K562 (cell line): ENCODE results near the gene GRK3. TPM values are rescaled to one million over a fixed set of nuclear protein-coding genes. Genes with fewer than 3 reads are reported as not detected.
"Not testable (repeated sequence)": the region's sequence is repeated elsewhere in the genome, so short reads cannot be mapped to it uniquely, and the experiment has no call there.

Experiments
- ATAC-seq: fragments of 200-7000 bp; cut with Tn5 transposase; 3 replicates; pipeline ENCODE4 v1.9.1; 2020; ENCODE audit warnings: moderate library complexity
- BruUV-seq: library from RNA; stranded (reverse); fragments of 400-500 nt; replicated peaks from 2 replicates; lab custom pipeline; 2021; lab: Mats Ljungman, UMichigan
- CTCF ChIA-PET: fragments of 300-600 bp; formaldehyde crosslinking; extraction: SDS; loops from one replicate; lab custom pipeline; 2021; ENCODE audit warnings: low intra/inter-chr PET ratio; lab: Yijun Ruan, JAX
- POLR2A ChIA-PET: fragments of 300-600, 350-650 bp; sonication (Branson Sonifier 250); formaldehyde crosslinking; extraction: SDS; loops from one replicate; lab custom pipeline; 2021; ENCODE audit warnings: antibody characterized with exemption, inconsistent platforms; lab: Yijun Ruan, JAX
- DNase-seq, 4 experiments: peaks; one replicate each; pipeline versions ENCODE4 v3.0.0 to v3.0.0-alpha.2; 2011 to 2018; ENCODE audit warnings: low spot score in 3 of 4, mixed read lengths in 3 of 4; ENCODE audit errors: extremely low read depth in 1 of 4
- FAIRE-seq: peaks from 2 replicates; lab custom pipeline; 2011; peaks lifted over from hg19 to GRCh38; lab: Jason Lieb, UNC
- H2AFZ ChIP-seq: 2 replicates; pipeline ENCODE4 v1.6.0; 2011; ENCODE audit warnings: low read depth, low read length, control low read depth, inconsistent platforms
- H3K27ac ChIP-seq: fragments of 200-600 bp; 3 replicates; pipeline ENCODE4 v1.8.0; 2011; ENCODE audit warnings: low read depth, mild to moderate bottlenecking, control low read depth, inconsistent platforms, low read length, moderate library complexity, mixed read lengths; ENCODE audit errors: extremely low read depth
- H3K27me3 ChIP-seq, 2 experiments: fragments of 300-600 bp in 1 of 2; 2 replicates in 1 of 2; 3 replicates in 1 of 2; pipeline versions ENCODE4 v1.6.0 to v1.8.0; 2011; ENCODE audit warnings: inconsistent platforms in 2 of 2, low read length in 2 of 2, mild to moderate bottlenecking in 1 of 2, mixed read lengths in 1 of 2, moderate library complexity in 1 of 2; ENCODE audit not compliant: control insufficient read depth in 2 of 2, insufficient read depth in 2 of 2
- H3K36me3 ChIP-seq: fragments of 300-600 bp; 3 replicates; pipeline ENCODE4 v1.8.0; 2011; ENCODE audit warnings: mild to moderate bottlenecking, low read length, inconsistent platforms; ENCODE audit not compliant: control insufficient read depth, insufficient read depth
- H3K4me1 ChIP-seq, 2 experiments: fragments of 200-600 bp in 1 of 2; replicated peaks in 1 of 2; 2 replicates in 1 of 2; 3 replicates in 1 of 2; pipeline versions ENCODE4 v1.5.1 to v1.8.0; 2011; ENCODE audit warnings: inconsistent platforms in 2 of 2, low read length in 2 of 2, mild to moderate bottlenecking in 1 of 2, mixed read lengths in 1 of 2, moderate library complexity in 1 of 2; ENCODE audit not compliant: control insufficient read depth in 2 of 2, insufficient read depth in 2 of 2
- H3K4me2 ChIP-seq: 2 replicates; pipeline ENCODE4 v1.6.1; 2011; ENCODE audit warnings: low read length, control low read depth, inconsistent platforms, mixed read lengths; ENCODE audit not compliant: insufficient read depth
- H3K4me3 ChIP-seq: fragments of 200-600 bp; sonication (generic), shearing (Covaris generic); 2 replicates; pipeline ENCODE4 v1.5.1; 2016; ENCODE audit warnings: control low read depth, inconsistent platforms
- H3K79me2 ChIP-seq: fragments of 200-600 bp; 3 replicates; pipeline ENCODE4 v1.8.0; 2011; ENCODE audit warnings: low read length, inconsistent platforms; ENCODE audit not compliant: control insufficient read depth, insufficient read depth
- H3K9ac ChIP-seq, 2 experiments: 2 replicates each; pipeline versions ENCODE4 v1.6.0 to v1.6.1; 2011; ENCODE audit warnings: low read depth in 2 of 2, low read length in 2 of 2, control low read depth in 1 of 2, inconsistent platforms in 1 of 2, mild to moderate bottlenecking in 1 of 2, mixed read lengths in 1 of 2; ENCODE audit not compliant: insufficient read depth in 1 of 2
- H3K9me1 ChIP-seq: one replicate; pipeline ENCODE4 v1.6.0; 2011; ENCODE audit warnings: inconsistent platforms, mild to moderate bottlenecking, low read length, moderate library complexity; ENCODE audit not compliant: control insufficient read depth, insufficient read depth
- H3K9me3 ChIP-seq: replicated peaks from 2 replicates; pipeline ENCODE4 v1.5.1; 2011; ENCODE audit warnings: low read depth, low read length, inconsistent platforms; ENCODE audit not compliant: control insufficient read depth, insufficient read depth
- H4K20me1 ChIP-seq: replicated peaks from 2 replicates; pipeline ENCODE4 v1.6.1; 2011; ENCODE audit warnings: low read length, inconsistent platforms, mixed read lengths; ENCODE audit not compliant: control insufficient read depth, insufficient read depth
- HIVEP1 ChIP-seq: fragments of 250-450 bp; sonication (Bioruptor Pico); IDR thresholded peaks from 2 replicates; pipeline ENCODE4 v1.4.0; 2020; ENCODE audit warnings: mild to moderate bottlenecking
- HMG20A ChIP-seq: fragments of 450-650 bp; formaldehyde crosslinking; conservative IDR thresholded peaks from 2 replicates; pipeline ENCODE4 v1.4.0; 2020; ENCODE audit warnings: mild to moderate bottlenecking, mixed read lengths
- NFATC3 ChIP-seq: fragments of 450-650 bp; IDR thresholded peaks from 2 replicates; pipeline ENCODE4 v1.6.1; 2017; ENCODE audit warnings: mild to moderate bottlenecking
- NFIC ChIP-seq: fragments of 450-650 bp; IDR thresholded peaks from 2 replicates; pipeline ENCODE4 v1.6.1; 2017; ENCODE audit warnings: mild to moderate bottlenecking, inconsistent platforms
- PHB ChIP-seq: fragments of 250-450 bp; sonication (Bioruptor Pico); IDR thresholded peaks from 2 replicates; pipeline ENCODE4 v1.5.0; 2021
- RAD21 ChIP-seq, 2 experiments: fragments of 250-450 bp in 1 of 2; fragments of 450-650 bp in 1 of 2; sonication (Bioruptor Pico) in 1 of 2; formaldehyde crosslinking in 1 of 2; IDR thresholded peaks in 1 of 2; conservative IDR thresholded peaks in 1 of 2; 2 replicates each; pipeline versions ENCODE4 v1.4.0 to v1.8.0; 2020 to 2022; ENCODE audit warnings: mild to moderate bottlenecking in 2 of 2, moderate library complexity in 1 of 2
- RB1 ChIP-seq: fragments of 450-650 bp; IDR thresholded peaks from 2 replicates; pipeline ENCODE4 v1.6.1; 2017; ENCODE audit warnings: low read depth, mild to moderate bottlenecking
- SREBF1 ChIP-seq: fragments of 150-350 bp; IDR thresholded peaks from 2 replicates; pipeline ENCODE4 v1.6.1; 2014; ENCODE audit warnings: antibody characterized with exemption, low read depth, low read length, borderline replicate concordance
- STAT6 ChIP-seq: sonication (generic); formaldehyde crosslinking; IDR thresholded peaks from 2 replicates; pipeline ENCODE4 v1.8.1; 2023; ENCODE audit warnings: mild to moderate bottlenecking, missing genetic modification reagents
- ZBTB1 ChIP-seq: sonication (generic); formaldehyde crosslinking; IDR thresholded peaks from 2 replicates; pipeline ENCODE4 v1.8.1; 2023; ENCODE audit warnings: missing genetic modification reagents, low read depth, mild to moderate bottlenecking, borderline replicate concordance
- ZNF146 ChIP-seq: IDR thresholded peaks from one replicate; pipeline ENCODE4 v1.6.1; 2018; ENCODE audit warnings: missing compliant biosample characterization; ENCODE audit not compliant: unreplicated experiment
- ZNF224 ChIP-seq: sonication (generic); formaldehyde crosslinking; IDR thresholded peaks from 2 replicates; pipeline ENCODE4 v1.8.0; 2022; ENCODE audit warnings: mild to moderate bottlenecking, missing genetic modification reagents
- WGBS: fragments of 100-300 bp; shearing (Covaris generic); methylation state at CpG from one replicate; pipeline ENCODE4 v1.1.6; 2016; ENCODE audit warnings: low coverage, mixed read lengths; ENCODE audit not compliant: insufficient coverage; ENCODE audit errors: missing lambda C conversion rate; 5-methylcytosine and 5-hydroxymethylcytosine counted together
- in situ Hi-C: fragments of 300-500 bp; cut with MboI; formaldehyde crosslinking; loops from 4 replicates; pipeline ENCODE4 v1.15.0; 2018; ENCODE audit warnings: inconsistent platforms, mixed read lengths
- intact Hi-C: fragments of 100-400 bp; cut with micrococcal nuclease; formaldehyde crosslinking; loops from 2 replicates; pipeline ENCODE4 v1.14.2; 2022
- polyA plus RNA-seq, 8 experiments: library from polyadenylated mRNA; depleted of rRNA in 4 of 8; stranded (reverse) in 5 of 8; unstranded in 3 of 8; fragments of >200 nt; fragmentation: Nextera tagmentation in 2 of 8; fragmentation: Illumina TruSeq in 1 of 8; extraction: Ambion mirVana in 2 of 8; extraction: Trizol in 1 of 8; gene quantifications; 2 replicates each; pipeline versions ENCODE4 v1.2.1 to v1.2.3, GENCODE V29; 2011 to 2014; ENCODE audit warnings: inconsistent platforms in 1 of 8, missing spikeins in 1 of 8
- total RNA-seq, 7 experiments: library from RNA; depleted of rRNA in 6 of 7; stranded (reverse); fragments of >200 nt in 6 of 7; fragmentation: Illumina TruSeq in 2 of 7; extraction: Trizol in 2 of 7; gene quantifications; 2 replicates each; pipeline versions ENCODE4 v1.2.1 to v1.2.3, GENCODE V29; 2011 to 2021; ENCODE audit warnings: low replicate concordance in 1 of 7
- TF ChIP-seq, protein P1 (sequence below): sonication (generic); formaldehyde crosslinking; IDR thresholded peaks from 2 replicates; pipeline ENCODE4 v1.5.0; 2020; ENCODE audit warnings: missing genetic modification reagents

GRK3 gene
- total and polyA plus RNA-seq, 9 of the 15 experiments (the other 6 are each of a cell fraction or from before 2014, with no cell fraction given): 1.4 to 7.6 (median 3.6) TPM

DNA sequence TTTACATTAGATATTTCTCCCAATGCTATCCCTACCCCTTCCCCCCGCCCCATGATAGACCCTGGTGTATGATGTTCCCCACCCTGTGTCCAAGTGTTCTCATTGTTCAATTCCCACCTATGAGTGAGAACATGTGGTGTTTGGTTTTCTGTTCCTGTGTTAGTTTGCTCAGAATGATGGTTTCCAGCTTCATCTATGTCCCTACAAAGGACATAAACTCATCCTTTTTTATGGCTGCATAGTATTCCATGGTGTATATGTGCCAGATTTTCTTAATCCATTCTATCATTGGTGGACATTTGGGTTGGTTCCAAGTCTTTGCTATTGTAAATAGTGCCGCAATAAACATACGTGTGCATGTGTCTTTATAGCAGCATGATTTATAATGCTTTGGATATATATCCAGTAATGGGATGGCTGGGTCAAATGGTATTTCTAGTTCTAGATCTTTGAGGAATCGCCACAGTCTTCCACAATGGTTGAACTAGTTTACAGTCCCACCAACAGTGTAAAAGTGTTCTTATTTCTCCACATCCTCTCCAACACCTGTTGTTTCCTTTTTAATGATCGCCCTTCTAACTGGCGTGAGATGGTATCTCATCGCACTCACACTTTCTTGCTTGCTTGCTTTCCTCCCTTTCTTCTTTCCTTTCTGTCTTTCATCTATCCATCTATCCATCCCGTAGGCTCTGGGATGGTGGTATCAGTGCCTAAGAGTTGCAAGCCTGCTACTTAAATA, 7.7 kb downstream of the GRK3 start:
- H3K4me3 ChIP-seq, CTCF ChIA-PET, intact Hi-C loops, FAIRE-seq, in situ Hi-C loops, H3K4me1 ChIP-seq, H3K9me3 ChIP-seq, DNase-seq, H3K27me3 ChIP-seq, ATAC-seq, H3K9ac ChIP-seq, H3K27ac ChIP-seq, POLR2A ChIA-PET, H3K9me1 ChIP-seq, H2AFZ ChIP-seq, BruUV-seq, H4K20me1 ChIP-seq, H3K4me2 ChIP-seq, H3K36me3 ChIP-seq: not testable (repeated sequence)
- peak; percentile 43 for TF ChIP-seq ZNF146 (CRISPR knock-in tag)
- WGBS: 70% methylated on average over 6 of the region's 8 CpGs
- peaks cover 22% of the 10 kb centered on the region; the same call in 2 of the 3 replicates for H3K79me2 ChIP-seq

GRCh38 chr22:25572708-25573171, 8.3 kb downstream of the GRK3 start:
- H3K27ac ChIP-seq: no peak overlapping the region
- POLR2A ChIA-PET: interaction anchor here (0.7 kb wide), 1 partner anchor 200 kb away, joined by 3 read pairs; no protein-coding TSS in a partner anchor
- no peaks in the 10 kb centered on the region for H3K9me1 ChIP-seq
- no peaks in the 10 kb centered on the region; a peak in 2 of 5 replicates for H3K4me1 ChIP-seq
- no peak overlapping the region for H2AFZ ChIP-seq
- no peaks in the 10 kb centered on the region for H3K36me3 ChIP-seq
- no peak overlapping the region for H3K4me3 ChIP-seq
- H3K79me2 ChIP-seq: peaks cover 21% of the 10 kb centered on the region; the same call in 2 of the 3 replicates
- ATAC-seq (no peak), FAIRE-seq (no peak), DNase-seq (no peak)
- no peaks in the 10 kb centered on the region for H3K27me3 ChIP-seq
- no peak for TF ChIP-seq HIVEP1 (CRISPR knock-in tag)
- TF ChIP-seq HMG20A: no peak
- TF ChIP-seq PHB (CRISPR knock-in tag): no peak
- no peak for TF ChIP-seq ZNF224 (CRISPR knock-in tag)
- no peak for TF ChIP-seq RB1
- TF ChIP-seq STAT6 (CRISPR knock-in tag): no peak
- no peak for TF ChIP-seq RAD21 (CRISPR knock-in tag; conservative IDR thresholded peaks at IDR 0.05 in 1 of 2, IDR thresholded peaks at IDR 0.05 in 1 of 2)
- TF ChIP-seq, protein P1, sequence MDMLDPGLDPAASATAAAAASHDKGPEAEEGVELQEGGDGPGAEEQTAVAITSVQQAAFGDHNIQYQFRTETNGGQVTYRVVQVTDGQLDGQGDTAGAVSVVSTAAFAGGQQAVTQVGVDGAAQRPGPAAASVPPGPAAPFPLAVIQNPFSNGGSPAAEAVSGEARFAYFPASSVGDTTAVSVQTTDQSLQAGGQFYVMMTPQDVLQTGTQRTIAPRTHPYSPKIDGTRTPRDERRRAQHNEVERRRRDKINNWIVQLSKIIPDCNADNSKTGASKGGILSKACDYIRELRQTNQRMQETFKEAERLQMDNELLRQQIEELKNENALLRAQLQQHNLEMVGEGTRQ (CRISPR knock-in tag): no peak
- TF ChIP-seq ZBTB1 (CRISPR knock-in tag): no peak
- no peak for TF ChIP-seq NFATC3
- TF ChIP-seq NFIC: no peak
- no peak for TF ChIP-seq SREBF1
- no peak overlapping the region for H3K4me2 ChIP-seq
- no peaks in the 10 kb centered on the region for H3K9me3 ChIP-seq
- in situ Hi-C loops (no loop called here), intact Hi-C loops (no loop called here)
- BruUV-seq: no TSS peak
- CTCF ChIA-PET: no interaction called here
- H3K9ac ChIP-seq: no peak overlapping the region
- no peaks in the 10 kb centered on the region for H4K20me1 ChIP-seq
